Natural killer cell (primary cell): ENCODE results near the gene ATP6V0C. TPM values are rescaled to one million over a fixed set of nuclear protein-coding genes. Genes with fewer than 3 reads are reported as not detected.
A peak's percentile ranks its signal among the peaks of the same experiment; 100 is the strongest.

Source experiments
- ATAC-seq, 3 donors: fragments of 150-1000 bp in 2 of 3; fragments of 200-7000 bp in 1 of 3; cut with Tn5 transposase; 1 replicate in 1 of 3; 2 replicates in 2 of 3; pipeline ENCODE4 v1.10.0; 2021; ENCODE audit warnings: mild to moderate bottlenecking in 2 of 3, moderate library complexity in 2 of 3
- DNase-seq, 2 donors: peaks; one replicate each; pipeline versions ENCODE4 v3.0.0 to v3.0.0-alpha.2; 2013 to 2021; ENCODE audit warnings: mixed read lengths in 1 of 2
- H3K27ac ChIP-seq: one replicate; pipeline ENCODE4 v1.5.1; 2013; ENCODE audit warnings: mild to moderate bottlenecking, low read length
- H3K27me3 ChIP-seq: one replicate; pipeline ENCODE4 v1.6.1; 2013; ENCODE audit warnings: low read length; ENCODE audit not compliant: control insufficient read depth, insufficient read depth
- H3K36me3 ChIP-seq: one replicate; pipeline ENCODE4 v1.6.1; 2013; ENCODE audit warnings: low read length; ENCODE audit not compliant: control insufficient read depth, insufficient read depth
- H3K4me1 ChIP-seq: one replicate; pipeline ENCODE4 v1.6.1; 2013; ENCODE audit warnings: low read length; ENCODE audit not compliant: control insufficient read depth, insufficient read depth
- H3K4me3 ChIP-seq: one replicate; pipeline ENCODE4 v1.5.1; 2013; ENCODE audit warnings: low read length
- H3K9me3 ChIP-seq: one replicate; pipeline ENCODE4 v1.6.1; 2013; ENCODE audit warnings: low read length; ENCODE audit not compliant: control insufficient read depth, insufficient read depth
- H3K27ac Mint-ChIP-seq, 2 donors: one replicate each; pipeline ENCODE4 v1.8.0; 2022; ENCODE audit warnings: mild to moderate bottlenecking in 2 of 2, mixed read lengths in 2 of 2, moderate library complexity in 1 of 2
- H3K27me3 Mint-ChIP-seq, 2 donors: one replicate each; pipeline ENCODE4 v1.8.0; 2022; ENCODE audit warnings: low read depth in 2 of 2, mixed read lengths in 2 of 2
- H3K36me3 Mint-ChIP-seq: one replicate; pipeline ENCODE4 v1.8.0; 2022; ENCODE audit warnings: mixed read lengths
- H3K4me1 Mint-ChIP-seq, 2 donors: one replicate each; pipeline ENCODE4 v1.8.0; 2022; ENCODE audit warnings: mixed read lengths in 2 of 2
- H3K4me3 Mint-ChIP-seq: one replicate; pipeline ENCODE4 v1.8.0; 2022; ENCODE audit warnings: mild to moderate bottlenecking, moderate library complexity, mixed read lengths
- H3K9me3 Mint-ChIP-seq, 2 donors: one replicate each; pipeline ENCODE4 v1.8.0; 2022; ENCODE audit warnings: mixed read lengths in 2 of 2
- CTCF ChIP-seq: fragments of 200-600 bp; IDR thresholded peaks from one replicate; pipeline ENCODE4 v1.8.0; 2022; ENCODE audit warnings: antibody characterized with exemption
- WGBS: methylation state at CpG from one replicate; pipeline ENCODE4 v1.1.7; 2013; ENCODE audit warnings: missing lambda C conversion rate; ENCODE audit not compliant: insufficient coverage; 5-methylcytosine and 5-hydroxymethylcytosine counted together
- intact Hi-C: fragments of 100-400 bp; cut with micrococcal nuclease; formaldehyde crosslinking; loops from one replicate; pipeline ENCODE4 v1.14.2; 2022
- total RNA-seq, 4 donors: library from RNA; stranded (reverse); fragments of 120-200 nt in 1 of 4; gene quantifications; one replicate each; pipeline versions ENCODE4 v1.2.3 to v1.2.4, GENCODE V29; 2013 to 2022

Gene ATP6V0C
- total RNA-seq, 3 donors from 2014 or later (not counting 1 experiment from before 2014, with no cell fraction given): 183 to 242 (median 217) TPM

GRCh38 chr16:2466667-2467527, 46.9 kb upstream of the ATP6V0C start:
- DNase-seq (no peak), ATAC-seq (peak in 1 of 3 donors; percentile 5)
- H3K36me3 ChIP-seq: no peaks in the 10 kb centered on the region
- Mint-ChIP-seq H3K27ac (no peak overlapping the region), H3K4me1 (peaks cover 0 to 17% of the 10 kb centered on the region in 2 donors), H3K27me3 (peaks cover 12 to 14% of the 10 kb centered on the region in 2 donors), H3K9me3 (no peaks in the 10 kb centered on the region), H3K4me3 (no peak overlapping the region), H3K36me3 (no peaks in the 10 kb centered on the region)
- H3K9me3 ChIP-seq: no peaks in the 10 kb centered on the region
- peaks cover 25% of the 10 kb centered on the region for H3K27me3 ChIP-seq
- TF ChIP-seq CTCF: no peak
- no peak overlapping the region for H3K27ac ChIP-seq
- 46% methylated on average over 29 of the region's 29 CpGs for WGBS
- peaks cover 25% of the 10 kb centered on the region for H3K4me1 ChIP-seq
- intact Hi-C loops: no loop called here
- no peak overlapping the region for H3K4me3 ChIP-seq

- intact Hi-C loops: no loop called here
- Mint-ChIP-seq H3K27me3 (peaks cover 12 to 14% of the 10 kb centered on the region in 2 donors), H3K9me3 (no peaks in the 10 kb centered on the region), H3K36me3 (no peaks in the 10 kb centered on the region), H3K4me3 (no peak overlapping the region), H3K27ac (no peak overlapping the region), H3K4me1 (peaks cover 0 to 17% of the 10 kb centered on the region in 2 donors)
- Histone ChIP-seq H3K4me3 (no peak overlapping the region), H3K27ac (no peak overlapping the region), H3K9me3 (no peaks in the 10 kb centered on the region), H3K36me3 (no peaks in the 10 kb centered on the region), H3K4me1 (peaks cover 27% of the 10 kb centered on the region), H3K27me3 (peaks cover 33% of the 10 kb centered on the region)
- WGBS: 1% methylated on average over 80 of the region's 80 CpGs
- DNase-seq (no peak), ATAC-seq (peak; percentile 28 to 57 (median 55))
- TF ChIP-seq CTCF: no peak
These were observed 46.1 kb upstream of the ATP6V0C start for GRCh38 chr16:2467528-2468232.

- no peaks in the 10 kb centered on the region for H3K36me3 ChIP-seq
- peak overlapping the region; percentile 28 for H3K4me3 Mint-ChIP-seq
- peaks cover 0 to 21% of the 10 kb centered on the region in 2 donors for H3K4me1 Mint-ChIP-seq
- H3K4me1 ChIP-seq: peaks cover 33% of the 10 kb centered on the region
- no peak overlapping the region for H3K27ac Mint-ChIP-seq
- H3K27me3 Mint-ChIP-seq: peaks cover 12 to 19% of the 10 kb centered on the region in 2 donors
- H3K36me3 Mint-ChIP-seq: no peaks in the 10 kb centered on the region
- intact Hi-C loops: no loop called here
- WGBS: under 1% methylated on average over 38 of the region's 38 CpGs
- ATAC-seq (peak in 2 of 3 donors; percentile 63 to 64), DNase-seq (peak in 1 of 2 donors; percentile 53)
- no peaks in the 10 kb centered on the region for H3K9me3 ChIP-seq
- no peak for TF ChIP-seq CTCF
- no peak overlapping the region for H3K27ac ChIP-seq
- no peak overlapping the region for H3K4me3 ChIP-seq
- H3K9me3 Mint-ChIP-seq: no peaks in the 10 kb centered on the region
- peaks cover 39% of the 10 kb centered on the region for H3K27me3 ChIP-seq
These were observed 45.5 kb upstream of the ATP6V0C start for GRCh38 chr16:2468233-2468724.
